T-helper 2 cell (primary cell): ENCODE results near the gene CALCOCO1.
"Not testable (repeated sequence)": the region's sequence is repeated elsewhere in the genome, so short reads cannot be mapped to it uniquely, and the experiment has no call there.

ENCODE experiments used
- DNase-seq, 5 experiments: peaks; one replicate each; pipeline versions ENCODE4 v3.0.0 to v3.0.0-alpha.2; 2012 to 2022
- total RNA-seq, 2 donors: gene quantifications; one replicate each; lab custom pipeline; 2026; lab: John Stamatoyannopoulos, UW

Gene CALCOCO1, protein sequence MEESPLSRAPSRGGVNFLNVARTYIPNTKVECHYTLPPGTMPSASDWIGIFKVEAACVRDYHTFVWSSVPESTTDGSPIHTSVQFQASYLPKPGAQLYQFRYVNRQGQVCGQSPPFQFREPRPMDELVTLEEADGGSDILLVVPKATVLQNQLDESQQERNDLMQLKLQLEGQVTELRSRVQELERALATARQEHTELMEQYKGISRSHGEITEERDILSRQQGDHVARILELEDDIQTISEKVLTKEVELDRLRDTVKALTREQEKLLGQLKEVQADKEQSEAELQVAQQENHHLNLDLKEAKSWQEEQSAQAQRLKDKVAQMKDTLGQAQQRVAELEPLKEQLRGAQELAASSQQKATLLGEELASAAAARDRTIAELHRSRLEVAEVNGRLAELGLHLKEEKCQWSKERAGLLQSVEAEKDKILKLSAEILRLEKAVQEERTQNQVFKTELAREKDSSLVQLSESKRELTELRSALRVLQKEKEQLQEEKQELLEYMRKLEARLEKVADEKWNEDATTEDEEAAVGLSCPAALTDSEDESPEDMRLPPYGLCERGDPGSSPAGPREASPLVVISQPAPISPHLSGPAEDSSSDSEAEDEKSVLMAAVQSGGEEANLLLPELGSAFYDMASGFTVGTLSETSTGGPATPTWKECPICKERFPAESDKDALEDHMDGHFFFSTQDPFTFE
- 65.8 to 100 reads per million in 2 donors for total RNA-seq

DNA sequence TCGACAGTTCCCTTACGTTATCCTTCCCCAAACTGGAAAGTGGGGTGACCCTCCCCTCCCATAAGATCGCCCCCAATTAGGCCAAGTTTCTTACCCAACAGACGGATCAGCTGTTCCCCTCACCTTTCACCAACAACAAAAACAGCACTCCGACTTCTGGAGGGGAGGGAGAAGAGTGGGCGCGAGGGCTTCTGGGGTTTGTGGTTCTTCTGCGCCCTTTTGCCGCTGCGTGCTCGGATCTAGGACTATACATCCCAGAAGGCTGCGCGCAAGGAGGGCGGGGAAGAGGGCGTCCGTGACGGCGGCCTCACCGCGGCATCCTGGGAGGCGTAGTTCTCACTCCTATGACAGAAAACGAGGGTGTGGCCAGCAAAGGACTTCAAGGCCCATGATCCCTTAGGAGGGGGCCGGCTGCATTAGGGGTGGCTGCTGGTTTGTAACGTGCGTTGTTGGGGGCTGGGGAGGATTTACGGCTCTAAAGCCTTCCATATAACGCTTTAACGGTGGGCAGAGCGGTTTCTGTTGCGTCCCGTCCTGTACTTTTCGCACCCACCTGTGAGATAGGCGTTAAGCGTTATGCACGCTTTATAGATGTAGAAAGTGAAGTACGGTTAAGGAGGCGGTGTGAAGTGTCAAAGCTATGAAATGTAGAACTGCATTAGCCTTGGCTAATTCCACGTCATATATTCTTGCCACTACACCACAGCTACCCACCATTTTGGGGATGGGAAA, at the start of gene CALCOCO1:
Gene CALCOCO1 (minus strand): TSS at position 143 of the 732 bp plus-strand sequence. CDS start 2,210 bp downstream, outside the sequence.
- DNase-seq, result peak; percentile 89 to 100 (median 95)

DNA sequence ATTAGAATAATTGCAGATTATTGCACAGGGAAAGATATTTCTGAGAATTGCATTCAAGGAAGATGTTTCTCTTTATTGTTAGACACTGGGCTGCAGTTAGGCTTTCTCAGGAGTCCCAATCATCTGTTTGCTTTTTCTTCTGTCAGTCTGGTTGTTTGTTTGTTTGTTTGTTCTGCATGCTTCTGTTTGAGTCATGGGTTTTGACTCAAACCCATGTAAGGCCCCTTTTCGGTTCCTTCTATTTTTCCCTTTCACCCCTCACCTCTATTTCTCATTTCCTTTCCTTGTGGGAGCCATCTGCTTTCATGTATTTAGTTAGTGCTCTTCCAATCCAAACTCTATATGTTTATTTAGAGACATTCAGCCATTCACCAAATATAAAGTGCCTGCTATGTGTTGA, 49.6 kb upstream of the CALCOCO1 start:
- no peak for DNase-seq

DNA sequence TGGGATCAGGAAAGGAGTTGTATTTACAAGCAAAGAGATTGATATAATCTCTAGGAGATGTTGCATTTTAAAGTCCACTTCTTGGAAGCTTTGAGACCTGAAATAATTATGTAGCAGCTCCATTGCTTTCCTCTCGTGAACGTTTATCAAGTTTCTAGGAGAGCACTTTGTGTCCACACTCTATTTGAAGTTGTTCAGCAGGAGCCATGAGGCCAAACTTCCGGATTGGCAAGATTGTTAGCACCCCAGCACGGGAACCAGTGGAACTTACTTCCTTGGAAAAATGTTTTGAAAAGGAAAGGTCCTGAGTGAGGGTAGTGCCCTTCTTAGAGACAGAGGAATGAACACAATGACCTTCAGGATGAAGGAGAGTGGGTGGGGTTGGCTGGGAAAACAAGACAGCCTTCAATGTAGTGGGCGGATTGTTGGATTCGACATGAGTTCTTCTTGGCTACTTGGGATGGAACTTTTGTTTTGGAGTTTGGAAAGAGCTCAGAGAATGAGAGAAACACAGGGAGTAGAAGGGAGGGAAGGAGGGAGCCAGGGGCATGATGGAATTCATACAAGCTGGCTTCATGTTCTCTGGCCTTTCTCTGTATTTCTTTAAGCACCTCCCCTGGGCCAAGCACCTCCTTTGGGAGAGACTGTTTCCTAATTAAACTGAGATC, 48.4 kb upstream of the CALCOCO1 start:
- DNase-seq, result no peak

DNA sequence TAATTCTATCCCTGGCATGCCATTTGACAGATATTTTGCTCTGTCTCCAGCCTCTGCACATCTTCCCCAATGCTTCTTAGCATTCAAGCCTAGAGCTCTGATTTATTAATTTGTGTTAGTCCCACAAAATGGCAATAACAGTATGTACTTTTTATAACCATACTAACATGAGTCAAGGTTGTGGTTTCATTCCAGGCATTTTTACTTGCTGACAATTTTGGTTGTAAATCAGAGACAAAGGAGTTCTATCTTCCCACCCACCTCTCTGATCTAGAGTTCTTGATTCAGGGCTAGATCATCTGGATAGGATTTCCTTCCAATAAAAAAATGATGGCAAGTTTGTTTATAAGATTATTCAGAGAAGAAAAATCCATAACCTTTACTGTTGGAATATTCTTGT, 43.0 kb upstream of the CALCOCO1 start:
- DNase-seq, result no peak

DNA sequence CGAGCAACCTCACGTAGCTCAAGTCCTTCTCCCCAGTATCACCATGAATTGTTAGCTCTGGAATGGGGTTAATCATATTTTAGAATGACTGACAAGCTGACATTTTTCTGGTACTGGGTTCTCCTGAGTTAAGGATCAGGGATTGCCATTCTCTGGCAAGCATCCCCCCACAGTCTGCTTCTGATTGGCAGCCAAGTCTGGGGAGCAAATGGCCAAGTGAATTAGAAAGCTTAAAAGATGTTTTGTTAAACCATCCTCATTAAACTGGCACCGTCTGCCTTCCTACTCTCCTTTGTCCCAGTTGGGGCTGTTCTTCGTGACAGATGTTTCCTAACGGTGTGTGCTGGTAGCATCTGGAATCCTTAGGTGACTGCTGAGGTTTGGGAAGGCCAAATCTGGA, 41.7 kb upstream of the CALCOCO1 start:
- no peak for DNase-seq

DNA sequence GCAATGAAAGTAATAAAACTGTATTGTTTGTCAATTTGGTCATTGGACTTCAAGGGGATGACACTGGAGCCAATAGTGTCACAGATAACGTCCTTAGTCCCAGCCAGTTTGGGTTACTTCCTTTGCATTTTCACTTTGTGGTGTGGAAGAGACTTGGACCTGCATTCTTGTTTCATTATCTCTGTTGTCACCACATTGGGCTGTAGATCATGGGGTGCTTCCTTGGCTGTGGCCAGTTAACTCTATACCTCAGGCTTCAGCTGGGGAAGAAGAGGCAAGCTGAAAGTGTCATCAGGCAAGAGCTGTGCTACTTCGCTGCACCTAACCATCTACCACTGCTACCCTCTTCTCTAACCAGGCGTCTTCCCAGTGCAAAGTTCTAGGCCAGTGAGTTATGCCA, 39.6 kb upstream of the CALCOCO1 start:
- no peak for DNase-seq

DNA sequence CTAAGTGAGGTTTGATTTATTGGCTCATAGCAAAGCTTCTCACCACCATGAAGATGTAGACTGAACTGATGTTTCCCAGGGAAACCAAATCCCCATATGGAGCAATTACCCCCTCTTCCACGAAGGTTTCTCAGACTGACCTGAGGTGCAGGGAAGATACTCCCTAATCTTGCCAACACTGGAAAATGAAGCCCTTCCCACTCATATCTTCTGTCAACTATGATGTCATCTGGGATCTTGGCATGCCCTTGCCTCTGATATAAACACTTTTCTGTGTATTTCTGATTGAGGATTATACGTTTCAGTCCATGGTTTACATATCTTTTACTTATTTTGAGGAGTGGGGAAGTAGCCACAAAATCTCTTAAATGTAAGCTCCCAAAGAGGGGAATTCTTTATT, 38.6 kb upstream of the CALCOCO1 start:
- DNase-seq, result no peak

DNA sequence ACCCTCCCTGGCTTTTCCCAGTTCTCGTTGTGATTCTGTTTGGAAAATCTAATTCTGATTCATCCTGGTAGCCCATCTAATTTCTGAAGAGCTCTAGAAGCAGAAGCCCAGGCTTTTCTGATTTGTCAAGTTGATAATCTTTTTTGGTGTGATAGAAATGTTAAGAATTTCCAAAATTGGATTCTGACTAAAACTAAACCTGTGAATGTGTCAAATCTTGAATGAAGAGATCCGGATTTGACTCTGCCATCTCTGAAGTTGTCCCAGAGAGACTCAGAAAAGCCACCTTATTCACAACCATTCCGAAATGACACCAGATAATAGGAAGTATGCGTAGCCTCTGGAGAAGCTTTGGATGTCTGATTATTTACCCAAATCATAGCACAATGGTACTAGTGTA, 37.4 kb upstream of the CALCOCO1 start:
- no peak for DNase-seq

DNA sequence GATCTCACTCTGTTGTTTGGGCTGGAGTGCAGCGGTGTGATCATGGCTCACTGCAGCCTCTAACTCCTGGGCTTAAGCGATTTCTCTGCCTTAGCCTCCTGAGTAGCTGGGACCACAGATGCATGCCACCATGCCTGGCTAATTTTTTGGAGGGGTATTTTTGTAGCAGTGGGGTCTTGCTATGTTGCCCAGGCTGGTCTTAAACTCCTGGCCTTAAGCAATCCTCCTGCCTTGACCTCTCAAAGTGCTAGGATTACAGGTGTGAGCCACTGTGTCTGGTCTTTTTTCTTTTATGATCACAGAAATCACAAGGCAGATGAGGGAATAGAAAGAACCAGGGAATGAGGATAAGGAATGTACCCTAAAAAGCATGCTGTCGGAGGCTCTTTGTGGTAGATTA, 35.5 kb upstream of the CALCOCO1 start:
- not testable (repeated sequence) for DNase-seq

DNA sequence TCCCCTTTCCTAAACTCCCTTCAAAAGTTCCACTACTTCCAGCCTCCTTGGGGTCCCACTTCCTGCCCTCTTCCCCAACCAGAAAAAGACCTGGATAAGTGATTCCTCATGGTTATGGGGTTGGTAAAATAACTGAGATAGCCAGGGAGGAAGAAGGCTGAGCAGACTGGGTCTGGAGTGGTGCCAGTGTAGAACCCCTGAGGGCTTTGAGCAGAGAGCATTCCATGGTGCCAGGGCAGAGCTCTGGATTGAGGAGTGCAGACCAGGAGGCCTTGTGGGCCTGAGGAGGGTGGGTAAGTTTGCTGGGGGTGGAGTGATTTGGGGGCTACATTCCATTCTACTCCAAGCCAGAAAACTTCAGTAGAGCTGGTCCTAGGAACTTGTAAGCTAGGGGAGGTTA, 34.1 kb upstream of the CALCOCO1 start:
- no peak for DNase-seq

DNA sequence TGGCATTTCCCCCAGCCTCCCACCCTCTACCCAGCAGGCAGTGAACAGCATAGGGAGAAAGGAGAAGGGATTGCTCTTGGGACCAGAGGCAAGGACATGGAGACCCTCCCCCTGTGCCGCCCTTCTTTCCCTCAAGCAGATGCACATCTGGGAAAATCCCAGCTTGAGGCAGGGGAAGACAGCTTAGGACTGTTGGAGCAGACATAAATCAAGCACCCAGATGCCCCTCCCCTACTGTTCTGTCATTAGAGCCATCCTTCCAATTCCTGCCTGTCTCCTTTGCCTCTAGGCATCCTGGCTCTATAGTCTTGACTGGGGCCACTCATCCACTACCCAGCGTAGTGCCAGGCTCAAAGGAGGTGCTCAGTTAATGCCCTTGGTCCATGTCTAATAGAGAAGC, 32.0 kb upstream of the CALCOCO1 start:
- no peak for DNase-seq

DNA sequence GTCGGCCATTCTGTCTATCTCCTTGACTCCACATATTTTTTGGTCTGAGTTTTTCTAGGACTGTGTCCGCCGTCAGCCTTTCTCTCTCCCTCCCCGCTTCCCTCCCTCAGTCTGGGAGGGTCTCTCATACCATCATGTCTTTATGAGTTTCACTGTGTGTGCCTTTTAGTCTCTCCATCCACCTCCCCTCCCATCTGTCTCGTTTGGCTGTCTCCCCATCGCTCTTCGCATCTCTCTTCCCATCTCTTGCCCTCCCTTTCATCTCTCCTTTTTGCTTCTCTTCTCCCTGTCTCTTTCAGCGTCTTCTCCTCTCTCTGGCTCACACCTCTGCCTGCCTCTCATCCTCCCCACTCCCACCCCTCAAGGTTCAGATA, 31.5 kb upstream of the CALCOCO1 start:
- DNase-seq, result no peak

DNA sequence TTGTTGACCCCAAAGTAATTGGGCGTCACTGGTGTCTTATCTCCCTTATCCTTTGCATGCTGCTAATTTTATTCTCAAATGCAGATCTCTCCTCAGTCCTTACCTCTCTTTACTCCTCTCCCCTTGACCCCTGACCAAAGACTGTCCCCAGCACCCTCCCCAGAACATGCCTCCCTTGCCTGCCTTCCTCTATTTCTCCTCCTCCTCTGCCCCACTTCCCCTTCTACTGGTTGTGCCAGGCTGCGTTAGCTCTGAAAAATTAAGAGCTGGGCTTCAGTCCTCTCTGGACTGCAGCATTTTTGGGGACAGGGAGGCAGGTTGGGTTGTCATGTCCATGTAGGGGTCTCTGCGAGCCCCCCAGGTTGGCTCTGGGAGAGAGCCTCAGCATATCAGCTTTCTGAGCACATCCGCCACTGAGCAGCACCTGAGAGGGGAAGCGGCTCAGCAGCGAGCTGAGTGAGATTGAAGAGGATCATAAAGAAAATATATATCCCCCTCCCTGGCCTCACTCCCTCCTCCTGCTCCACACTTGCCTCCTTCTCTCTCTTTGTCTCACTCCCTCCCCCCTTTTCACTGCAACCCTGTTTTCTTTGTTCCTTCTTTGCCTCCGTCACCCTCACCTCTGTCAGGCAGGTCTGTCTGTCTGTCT, 31.0 kb upstream of the CALCOCO1 start:
- DNase-seq, result no peak

DNA sequence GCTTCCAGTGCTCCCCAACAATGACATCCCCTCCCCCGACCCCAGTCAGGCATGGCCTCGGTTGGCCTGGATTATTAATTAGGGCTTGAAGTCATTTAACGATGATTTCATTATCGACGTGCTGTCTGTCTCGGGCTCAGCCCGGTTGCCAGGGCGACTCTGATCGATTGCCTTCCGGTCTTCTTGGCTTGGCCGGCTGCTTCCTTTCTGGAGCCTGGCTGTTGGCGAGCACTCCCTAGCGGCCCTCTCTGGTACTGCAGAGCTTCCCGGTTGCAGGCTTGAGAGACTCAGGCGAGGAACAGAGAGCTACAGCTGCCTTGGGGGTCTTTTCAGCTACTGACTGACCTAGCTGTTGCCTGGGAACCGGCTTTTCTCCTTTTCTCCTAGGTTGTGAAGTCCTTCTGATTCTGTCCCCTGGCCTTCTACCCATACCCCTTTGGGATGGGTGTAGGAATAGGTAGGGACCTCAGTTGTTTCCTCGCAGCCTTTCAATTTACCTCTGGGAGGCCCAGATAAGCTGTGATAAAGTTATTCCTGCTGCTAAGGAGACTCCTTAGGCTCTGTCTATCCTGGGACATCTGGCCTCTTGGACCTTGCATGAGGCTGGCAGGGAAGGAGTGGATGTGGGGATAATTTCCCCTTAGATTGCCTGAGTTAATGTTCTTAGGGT, 30.0 kb upstream of the CALCOCO1 start:
- peak; percentile 56 to 75 (median 66) for DNase-seq

DNA sequence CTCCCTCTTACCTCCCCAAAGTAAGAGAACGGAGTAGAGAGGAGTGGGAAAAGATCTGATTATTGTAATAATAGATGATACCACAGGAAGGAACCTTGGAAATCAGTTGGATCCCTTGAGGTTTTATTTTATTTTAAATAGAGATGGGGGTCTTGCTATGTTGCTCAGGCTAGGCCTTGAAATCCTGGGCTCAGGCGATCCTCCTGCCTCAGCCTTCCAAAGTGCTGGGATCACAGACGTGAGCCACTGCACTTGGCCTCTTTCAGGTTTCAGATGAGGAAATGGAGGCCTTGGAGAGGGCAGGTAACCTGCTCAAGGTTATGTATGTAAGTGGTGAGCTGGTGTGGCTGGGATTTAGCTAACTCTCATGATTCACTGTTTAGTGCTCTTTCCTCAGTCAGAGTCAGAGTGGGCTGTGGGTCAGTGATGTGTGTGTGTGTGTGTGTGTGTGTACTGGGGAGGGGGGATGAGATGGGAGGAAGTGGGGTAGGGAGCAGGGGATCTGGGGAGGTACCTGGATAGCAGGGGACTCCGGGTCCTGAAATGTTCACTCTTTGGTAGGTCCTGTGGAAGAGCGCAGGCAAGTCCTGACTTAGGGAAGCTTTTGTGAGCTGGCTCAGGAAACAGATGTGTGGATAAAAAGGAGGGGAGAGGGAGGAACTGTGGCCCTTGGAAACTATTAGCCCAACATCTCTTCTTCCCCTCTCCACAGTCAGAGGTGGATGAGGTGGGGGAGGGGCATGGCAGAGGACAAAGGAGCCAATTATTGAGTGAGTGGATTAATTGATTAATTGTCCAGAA, 29.2 kb upstream of the CALCOCO1 start:
- no peak for DNase-seq

DNA sequence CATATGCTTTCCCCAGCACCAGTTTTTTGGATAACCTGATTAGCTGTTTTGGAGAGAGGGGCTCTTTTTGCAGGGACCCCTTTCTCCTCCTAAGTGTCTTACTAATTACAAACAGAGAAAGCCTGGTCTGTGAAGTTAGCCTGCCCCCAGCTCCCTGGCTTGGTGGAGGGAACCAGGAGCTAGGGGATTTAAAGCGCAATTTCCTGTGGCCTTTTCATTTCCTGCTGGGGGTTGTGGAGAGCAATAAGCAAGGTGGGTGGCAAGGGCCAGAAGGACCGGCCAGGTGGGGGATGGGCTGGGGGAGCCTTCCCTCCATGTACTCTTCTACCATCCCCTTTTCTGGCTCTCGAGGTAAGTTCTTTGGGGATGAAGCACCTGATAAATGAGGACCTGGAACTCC, 28.6 kb upstream of the CALCOCO1 start:
- no peak for DNase-seq

DNA sequence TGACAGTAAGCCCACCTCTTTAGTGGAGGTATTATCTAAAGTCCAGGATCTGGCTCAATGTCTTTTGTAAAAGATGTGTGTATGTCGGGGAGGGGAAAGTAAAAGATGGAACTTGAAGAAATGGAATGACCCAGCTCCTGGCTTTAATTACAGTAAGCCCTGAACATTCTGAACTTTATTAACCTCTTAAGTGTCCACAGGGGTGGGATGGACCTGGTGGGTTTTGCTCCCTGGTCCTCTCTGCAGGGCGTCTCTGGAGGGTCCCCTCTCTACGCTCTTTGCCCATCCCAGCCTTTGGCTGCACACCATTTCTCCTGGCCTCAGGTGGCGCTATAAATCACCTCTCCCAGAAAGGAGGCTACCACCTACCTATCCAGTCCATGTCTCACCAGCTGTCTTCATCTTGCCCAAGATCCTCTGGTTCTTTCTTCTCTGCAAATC, 28.2 kb upstream of the CALCOCO1 start:
- DNase-seq, result no peak

DNA sequence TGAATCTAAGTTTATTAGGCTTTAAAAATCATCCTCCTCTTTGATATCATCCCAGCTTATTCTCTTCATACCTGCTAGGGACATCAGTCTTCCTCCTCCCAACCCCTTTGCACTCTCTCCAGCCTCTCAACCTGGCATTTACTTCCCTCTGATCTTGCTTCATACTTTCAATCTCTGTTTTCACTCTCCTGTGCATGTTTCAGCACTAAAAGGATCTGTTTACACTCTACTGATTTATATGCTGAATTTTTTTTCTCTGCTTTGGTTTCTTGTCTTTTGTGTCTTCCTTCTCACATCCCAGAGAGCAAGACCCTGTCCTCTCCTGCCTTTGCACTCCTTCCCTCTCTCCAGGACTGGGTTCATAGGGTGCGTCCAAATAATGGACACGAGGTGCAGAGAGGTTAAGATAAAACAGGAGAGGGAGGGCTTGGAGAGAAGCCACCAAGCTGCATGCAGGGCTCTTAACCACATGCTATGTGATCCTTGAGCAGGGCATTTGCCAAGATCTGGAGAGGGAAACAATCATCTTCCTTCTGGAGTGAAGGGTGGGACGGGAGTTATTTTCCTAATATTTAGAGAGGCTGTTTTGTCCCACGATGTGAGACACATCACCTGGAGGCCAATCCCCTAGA, 27.5 kb upstream of the CALCOCO1 start:
- no peak for DNase-seq

DNA sequence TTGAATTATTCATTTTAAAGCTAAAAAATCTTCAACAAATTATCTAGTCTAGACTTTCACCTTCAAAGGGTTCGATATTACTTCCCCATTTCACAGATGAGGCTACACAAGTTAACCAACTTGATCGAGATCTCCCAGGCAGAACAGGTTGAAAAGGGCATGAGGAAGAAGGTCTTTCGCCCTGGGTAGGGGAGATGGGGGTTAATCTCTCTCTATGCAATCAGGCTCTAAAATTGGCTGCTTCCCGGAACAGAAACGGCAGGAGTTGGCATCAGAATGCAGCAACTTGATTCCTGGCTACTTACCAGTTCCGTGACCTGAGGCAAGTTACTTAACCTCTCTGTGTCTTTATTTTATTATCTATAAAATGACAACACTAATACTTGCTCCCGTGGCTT, 26.9 kb upstream of the CALCOCO1 start:
- no peak for DNase-seq

DNA sequence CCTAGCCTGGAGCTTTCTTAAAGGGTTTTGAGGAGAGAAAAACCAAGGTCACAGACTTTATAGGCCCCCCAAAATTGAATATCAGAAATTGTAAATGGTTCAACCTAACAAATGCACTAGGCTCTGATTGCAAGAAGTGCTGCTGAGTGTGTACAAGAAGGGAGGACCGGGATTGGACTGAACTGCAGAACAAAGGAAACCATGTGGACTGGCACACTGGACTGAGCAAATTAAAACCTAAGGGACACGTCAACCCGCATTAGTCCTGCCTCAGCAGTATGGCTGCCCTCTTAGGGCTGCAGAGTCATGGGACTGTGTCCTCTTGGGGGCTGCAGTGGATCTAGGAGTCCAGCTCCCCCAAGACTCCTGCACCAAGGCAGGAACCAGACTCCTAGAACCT, 25.4 kb upstream of the CALCOCO1 start:
- no peak for DNase-seq
